Umbilical cord (tissue), 2 donors: ENCODE results near the gene TNS3. TPM values are rescaled to one million over a fixed set of nuclear protein-coding genes. Genes with fewer than 3 reads are reported as not detected.

ENCODE experiments used
- DNase-seq: peaks from one replicate; pipeline ENCODE4 v3.0.0-alpha.2; 2015; ENCODE audit warnings: low spot score
- total RNA-seq: library from RNA; depleted of rRNA; stranded (reverse); fragments of >200 nt; gene quantifications from one replicate; pipeline ENCODE4 v1.2.3, GENCODE V29; 2014; ENCODE audit warnings: low replicate concordance; ENCODE audit not compliant: insufficient read depth

The TNS3 gene
- total RNA-seq, 1 donor from 2014 or later, result 73.9 TPM

DNA sequence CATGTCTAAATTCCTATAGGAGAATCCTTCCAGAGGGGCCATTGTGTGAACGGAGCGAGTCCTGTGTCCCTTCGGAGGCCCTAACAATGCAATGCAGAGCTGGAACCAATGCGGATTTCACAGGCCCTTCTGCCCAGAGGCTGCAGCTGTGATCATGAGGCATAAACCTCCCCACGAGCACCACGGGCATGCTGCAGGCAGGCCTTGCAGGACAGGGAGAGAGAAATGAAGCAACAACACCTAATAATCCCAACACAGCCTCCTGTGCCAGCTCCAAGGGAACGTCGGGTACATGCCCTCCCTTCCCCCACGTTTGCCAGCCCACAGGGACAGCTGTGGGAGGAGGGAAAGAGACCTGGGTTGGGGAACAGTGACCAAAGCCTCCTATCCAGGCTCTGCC is 74.4 kb downstream of the TNS3 start:
- DNase-seq, result no peak

DNA sequence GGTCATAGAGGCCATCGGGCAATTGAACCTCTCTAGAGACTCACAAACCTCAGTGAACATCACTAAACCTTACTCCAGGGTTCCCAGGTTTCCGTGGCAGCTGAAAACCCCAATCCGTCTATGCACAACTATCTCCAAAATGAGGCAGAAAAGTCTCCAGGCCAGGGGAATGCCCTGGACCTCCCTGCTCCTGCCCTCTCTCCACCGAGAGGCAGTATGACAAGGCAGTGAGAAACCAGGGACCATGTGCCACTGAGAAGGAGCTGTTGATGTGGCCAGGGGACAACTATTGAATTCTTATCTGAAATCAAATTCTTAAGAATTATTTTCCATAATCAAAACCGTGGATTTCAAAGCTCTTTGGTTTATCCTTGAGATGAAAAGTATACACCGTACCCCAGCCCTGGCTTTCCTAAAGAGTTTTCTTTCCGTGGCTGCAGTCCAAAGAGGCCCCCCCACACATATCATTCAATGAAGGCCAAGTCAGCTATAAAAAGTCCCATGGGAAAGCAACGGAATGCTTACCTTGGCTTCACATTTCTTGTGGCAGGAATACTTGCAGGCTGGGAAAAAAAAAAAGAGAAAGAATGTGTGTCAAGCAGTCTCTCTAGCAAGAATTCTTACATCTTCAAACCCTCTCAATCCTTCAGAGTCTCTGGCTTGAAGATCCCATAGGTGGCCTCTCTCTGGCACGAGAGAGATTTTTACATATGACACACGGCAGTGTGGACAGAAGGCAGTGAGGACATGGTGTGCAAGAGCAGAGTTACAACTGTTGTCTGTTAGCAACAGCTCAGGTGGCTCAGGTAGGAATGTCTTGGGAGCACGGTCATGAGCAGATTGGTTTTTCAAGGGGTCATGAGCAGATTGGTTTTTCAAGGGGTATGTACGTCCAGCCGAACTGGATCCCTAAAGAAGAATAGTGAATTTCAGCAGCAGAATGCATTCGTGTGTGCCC is 75.2 kb downstream of the TNS3 start:
- peak; percentile 66 for DNase-seq

DNA sequence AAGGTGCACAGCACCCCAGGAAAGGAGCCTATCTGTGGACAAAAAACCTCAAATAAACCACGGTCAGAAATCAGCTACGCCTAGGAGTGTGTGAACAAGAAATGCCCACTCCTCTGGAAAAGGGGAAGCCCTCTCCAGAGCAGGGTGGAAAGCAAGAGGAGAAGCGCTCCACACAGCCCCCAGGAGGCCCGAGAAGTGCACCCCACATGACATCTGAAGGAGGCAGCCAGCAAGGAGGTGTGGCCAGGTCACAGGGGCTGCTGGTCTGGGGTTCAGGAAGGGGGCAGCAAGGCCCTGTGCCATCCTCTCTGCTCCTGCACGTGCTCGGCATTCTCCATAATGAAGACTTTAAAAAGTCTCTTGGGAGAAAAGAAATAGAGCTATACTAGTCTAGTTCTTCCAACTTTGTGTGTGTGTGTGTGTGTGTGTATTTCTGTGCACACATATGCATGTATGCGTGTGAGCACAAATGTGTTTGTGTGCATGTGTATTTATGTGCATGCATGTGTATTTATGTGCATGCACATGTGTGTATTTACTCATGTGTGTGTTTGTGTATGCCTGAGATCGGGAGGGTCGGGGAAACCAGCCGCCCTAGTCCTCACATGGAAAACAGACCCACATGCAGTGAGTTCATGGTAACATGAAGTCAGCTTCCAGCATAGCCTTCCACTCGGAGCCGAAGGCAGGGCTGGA is 76.5 kb downstream of the TNS3 start:
- DNase-seq, result no peak

DNA sequence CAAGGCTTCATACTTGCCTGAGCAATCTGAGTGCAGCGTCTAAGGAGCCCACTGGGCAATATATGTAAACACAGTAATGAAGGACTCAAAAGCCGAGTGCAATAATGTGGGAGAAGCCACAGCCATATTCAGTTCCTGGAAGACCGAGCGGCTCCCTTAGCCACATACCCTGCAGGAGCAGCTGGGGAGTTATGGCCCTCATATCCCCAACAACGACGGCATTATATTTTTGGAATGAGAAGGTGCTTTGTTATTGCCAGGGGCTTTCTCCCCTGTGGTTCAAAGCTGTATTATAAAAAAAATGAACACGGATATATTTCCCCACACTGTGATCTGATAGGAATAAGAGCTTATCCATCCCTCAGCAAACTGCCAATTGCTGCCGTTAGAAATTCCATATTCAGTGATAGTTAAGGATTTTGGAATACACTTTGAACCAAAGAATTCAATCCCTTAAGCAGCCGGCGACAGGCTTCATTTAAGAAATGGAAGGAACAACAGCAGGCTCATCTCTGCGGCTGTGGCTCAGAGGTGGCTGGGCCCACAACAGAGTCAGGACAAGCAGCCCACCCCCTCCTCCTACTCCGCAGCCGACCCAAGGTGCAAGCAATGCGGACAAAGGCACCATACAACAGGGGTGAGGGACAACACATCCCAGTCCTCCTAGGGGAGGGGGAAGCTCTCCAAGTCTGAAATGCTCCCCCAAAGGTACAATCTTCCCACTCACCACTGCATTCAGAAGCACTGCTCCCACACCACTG is 77.2 kb downstream of the TNS3 start:
- DNase-seq, result no peak

DNA sequence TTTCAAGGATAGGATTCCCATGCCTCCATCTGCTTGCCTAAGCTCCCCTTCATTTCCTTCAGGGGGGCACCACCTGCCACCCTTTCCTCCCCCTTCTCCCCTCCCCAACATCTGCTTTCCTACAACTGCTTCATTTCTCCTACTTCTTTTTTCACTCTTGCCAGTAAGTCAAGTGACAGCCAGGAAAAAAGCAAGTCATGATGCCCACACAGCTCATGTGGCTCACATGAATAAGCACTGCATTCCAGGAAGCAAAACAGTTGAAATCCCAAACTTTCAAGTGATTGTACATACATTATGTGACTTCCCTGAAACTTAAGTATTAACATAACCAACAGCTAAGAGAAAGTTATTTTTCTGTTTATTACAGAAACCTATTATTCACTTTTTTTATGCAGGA is 78.6 kb downstream of the TNS3 start:
- DNase-seq, result no peak

DNA sequence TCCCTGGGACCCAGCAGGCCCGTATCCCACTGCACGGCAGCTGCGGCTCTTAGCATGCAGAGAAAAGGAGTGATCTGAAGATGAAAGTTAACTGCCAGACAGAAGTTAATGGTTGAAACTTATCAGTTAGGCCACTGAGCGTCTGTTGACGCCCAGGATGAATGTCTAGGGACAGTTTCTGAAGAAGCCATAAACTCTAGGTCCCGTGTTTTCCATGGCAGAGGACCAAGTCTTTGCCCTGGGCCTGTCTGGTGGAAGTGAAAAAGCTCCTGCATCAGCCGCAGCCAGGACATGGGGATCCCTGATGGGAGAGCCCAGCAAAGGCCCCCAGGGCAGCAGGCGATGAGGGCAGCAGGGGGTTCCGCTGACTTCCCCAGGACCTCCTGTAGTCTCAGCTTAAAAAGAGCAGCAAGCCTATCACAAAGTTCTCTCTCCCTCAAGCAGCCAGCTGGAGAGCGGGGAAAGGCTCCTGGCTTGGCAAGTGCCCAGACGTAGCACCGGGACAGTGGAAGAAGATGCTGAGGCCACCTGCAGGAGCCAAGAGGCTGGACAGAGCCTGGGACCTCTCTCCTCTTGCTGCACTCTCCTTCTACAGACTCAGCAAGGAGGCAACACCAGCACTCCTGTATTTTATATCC is 79.6 kb downstream of the TNS3 start:
- peak; percentile 64 for DNase-seq

DNA sequence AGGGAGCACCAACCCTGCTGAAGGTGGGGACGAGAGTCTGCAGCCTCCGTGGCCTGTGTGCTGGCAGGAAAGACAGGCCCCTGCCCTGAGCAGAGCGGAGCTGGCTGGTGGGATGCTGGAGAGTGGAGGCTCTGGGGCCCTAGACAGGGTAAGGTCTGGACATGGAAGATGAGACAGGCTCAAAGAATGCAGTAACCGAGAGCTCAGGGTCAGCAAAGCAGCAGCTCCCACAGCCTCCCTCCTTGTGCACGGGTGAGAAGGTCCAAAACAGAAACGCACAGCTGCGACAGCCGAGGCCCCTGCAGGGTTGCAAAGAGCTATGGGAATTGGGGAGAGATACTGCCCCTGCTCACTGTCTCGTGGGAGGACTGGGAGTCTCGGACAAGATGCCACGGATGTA is 80.5 kb downstream of the TNS3 start:
- DNase-seq, result peak; percentile 95

DNA sequence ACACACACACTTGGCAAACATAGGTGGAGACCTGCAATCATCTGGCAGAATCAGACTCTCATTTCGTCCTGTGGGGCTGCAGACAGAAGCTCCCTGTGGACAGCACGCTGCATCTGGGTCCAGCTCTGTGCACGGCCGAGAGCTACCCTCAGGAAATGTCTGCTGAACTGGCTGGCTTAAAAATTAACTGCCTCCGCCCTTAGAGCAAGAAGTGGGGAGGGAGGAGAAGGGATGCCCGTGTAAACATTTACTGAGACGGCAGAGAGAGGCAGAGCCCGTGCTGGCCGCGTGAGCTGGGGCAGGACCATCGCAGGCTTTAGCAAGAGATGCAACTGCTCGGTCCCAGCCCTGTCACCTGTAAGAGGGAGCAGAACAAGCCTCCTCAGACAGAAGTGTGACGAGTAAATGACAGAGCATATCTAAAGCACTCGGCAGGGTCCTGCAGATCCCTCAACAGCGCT is 81.8 kb downstream of the TNS3 start:
- DNase-seq, result no peak

DNA sequence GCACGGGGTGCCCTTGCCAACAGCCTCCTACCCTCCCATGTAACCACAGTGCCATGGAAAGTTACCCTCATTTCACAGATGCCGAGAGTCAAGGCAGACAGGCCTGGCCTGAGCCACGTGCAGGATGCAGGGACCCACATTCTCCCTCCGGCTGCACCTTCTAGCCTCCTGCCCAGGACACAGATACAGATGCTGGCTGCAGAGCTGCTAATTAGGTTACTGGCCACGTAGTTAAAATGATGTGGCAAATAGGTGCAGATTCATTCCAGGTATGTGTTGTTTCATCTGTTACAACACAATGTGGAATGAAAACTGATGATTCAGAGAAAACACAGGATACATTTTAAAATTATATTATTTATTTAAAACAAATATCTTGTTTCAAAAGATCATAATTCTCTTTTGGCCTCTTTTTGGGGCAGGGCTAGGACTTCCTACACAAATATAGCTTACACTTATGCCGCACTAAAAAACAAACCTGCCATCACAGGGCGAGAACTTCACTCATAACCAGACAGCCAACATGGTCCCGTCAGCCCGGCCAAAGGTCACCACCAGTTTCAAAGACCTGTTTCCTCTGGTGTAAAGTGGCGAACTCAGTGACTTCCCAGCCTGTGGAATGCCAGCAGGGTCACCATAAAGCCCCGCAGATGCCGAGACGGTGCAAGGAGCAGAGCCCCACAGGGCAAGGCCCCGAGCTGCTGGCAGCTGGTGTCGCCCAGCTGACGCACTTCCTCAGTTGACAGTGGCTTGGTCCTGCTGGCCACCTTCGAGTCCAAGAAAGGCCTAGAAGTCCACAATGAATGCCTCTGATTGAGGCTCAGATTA is 83.5 kb downstream of the TNS3 start:
- no peak for DNase-seq

DNA sequence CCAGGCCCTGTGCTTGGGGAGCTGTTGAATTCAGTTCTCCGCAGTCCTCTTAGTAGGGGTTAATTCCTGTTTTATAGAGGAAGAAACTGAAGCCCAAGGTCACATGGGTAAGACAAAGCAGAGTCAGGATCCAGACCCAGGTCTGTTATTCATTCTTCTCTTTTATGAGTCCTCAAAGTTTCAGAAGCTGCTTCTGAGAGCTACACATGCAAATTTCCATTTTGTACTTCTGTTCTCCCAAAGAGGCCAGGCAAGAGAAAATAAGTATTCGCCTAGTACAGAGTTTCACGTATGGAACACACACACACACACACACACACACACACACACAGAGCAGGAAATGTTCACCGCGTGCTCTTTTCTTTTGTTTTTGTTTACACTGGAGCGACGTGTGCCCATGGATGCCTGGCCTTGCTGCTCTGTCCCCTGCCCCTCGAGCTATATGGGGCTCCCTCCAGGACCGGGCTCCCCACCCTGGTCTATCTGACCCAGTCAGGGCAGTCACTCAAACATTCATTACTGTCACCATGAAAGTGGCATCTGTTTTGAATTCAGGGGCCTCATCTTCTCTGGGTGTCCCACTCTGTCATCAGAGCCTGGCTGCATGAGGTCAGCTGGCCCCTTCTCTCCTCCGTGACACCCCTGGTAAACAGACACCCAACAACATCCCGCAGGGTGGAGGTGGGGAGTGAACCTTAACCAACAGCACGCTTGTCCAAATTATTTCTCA is 84.4 kb downstream of the TNS3 start:
- DNase-seq, result peak; percentile 68

DNA sequence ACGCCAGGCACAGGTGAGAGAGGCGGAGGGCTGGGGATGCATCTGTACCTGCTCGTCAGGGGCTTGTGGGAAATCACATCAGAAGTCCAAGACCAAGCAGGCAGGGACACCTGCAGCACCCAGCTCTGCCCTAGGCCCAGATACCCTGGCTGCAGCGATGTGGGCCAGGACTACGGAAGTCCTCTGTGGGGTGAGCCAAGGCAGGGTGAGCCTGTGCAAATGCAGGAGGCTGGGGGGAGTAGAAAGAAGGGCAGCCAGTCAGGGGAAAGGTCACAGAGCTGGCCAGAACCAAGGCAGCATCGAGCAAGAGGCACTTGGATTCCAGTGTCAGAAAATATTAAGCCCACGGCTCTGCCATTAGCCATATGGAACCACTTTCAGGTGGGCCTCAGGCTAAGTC is 85.2 kb downstream of the TNS3 start:
- DNase-seq, result no peak

DNA sequence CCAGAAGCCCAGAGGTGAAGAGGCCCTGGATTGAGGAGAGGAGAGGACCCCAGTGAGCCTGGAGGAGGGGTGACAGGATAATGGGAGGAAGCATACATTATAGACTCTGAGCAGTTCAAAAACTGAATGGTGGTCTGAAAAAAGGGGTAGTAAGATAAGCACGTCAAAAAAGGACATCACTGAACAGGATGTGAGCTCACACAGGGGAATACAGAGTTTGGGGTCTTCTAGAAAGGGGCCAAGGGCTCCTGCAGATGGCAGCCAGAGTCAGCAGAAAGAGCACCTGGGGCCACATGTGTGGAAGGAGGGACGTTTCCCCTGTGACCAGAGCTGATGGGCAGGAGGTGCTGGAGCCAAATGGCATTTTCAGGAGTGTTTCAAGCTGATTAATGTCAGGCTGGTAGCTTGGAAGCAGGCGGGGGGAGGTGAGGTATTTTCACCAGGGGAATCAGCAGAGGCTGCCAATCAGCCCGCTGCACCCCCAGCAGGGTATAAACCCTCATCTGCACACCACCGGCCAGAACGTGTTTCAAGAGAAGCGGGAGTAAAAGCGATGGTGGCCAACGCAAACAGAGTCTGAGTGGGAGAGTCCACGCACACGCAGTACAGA is 85.8 kb downstream of the TNS3 start:
- no peak for DNase-seq

DNA sequence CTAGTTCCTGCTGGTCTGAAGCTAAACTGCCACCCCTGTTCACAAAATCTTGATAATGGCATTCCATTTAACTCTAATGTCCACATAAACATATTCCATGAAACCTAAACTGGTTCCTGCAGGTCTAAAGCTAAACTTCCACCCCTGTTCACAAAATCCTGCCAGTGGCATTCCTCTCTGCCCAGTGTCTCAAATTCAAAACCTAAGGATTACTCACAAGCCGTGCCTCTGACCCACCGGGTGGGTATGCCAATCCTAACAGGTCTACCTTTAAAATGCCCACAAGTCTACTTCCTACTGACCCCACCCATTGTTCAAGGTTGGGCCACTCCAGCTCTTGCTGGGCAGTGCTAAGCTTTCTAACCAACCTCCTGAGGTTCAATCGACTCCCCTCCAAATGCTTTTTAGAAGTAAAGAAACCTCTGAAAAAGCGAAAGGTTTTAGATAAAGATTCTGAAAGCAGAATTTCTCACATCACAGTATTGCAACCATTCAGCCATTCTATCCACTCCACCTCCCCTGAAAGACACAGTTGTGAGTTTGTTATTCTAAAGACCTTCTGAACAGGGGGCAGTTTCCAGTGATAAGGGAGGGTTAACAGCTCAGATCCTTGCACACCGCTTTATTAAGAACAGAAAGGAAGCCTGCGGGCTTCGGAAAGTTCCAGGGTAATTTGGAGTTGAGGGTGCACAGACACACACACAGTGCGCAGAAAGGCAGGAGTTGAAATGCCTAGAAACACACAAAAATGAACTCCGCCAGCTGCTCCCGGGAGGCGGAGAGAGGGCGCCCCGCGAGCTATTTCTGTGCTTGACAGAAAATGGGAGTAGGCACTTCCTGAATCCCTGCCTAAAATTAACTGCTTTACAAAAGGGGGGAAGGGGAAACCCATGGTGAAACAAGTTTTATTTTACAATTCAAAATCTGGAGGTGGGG is 87.7 kb downstream of the TNS3 start:
- peak; percentile 80 for DNase-seq

DNA sequence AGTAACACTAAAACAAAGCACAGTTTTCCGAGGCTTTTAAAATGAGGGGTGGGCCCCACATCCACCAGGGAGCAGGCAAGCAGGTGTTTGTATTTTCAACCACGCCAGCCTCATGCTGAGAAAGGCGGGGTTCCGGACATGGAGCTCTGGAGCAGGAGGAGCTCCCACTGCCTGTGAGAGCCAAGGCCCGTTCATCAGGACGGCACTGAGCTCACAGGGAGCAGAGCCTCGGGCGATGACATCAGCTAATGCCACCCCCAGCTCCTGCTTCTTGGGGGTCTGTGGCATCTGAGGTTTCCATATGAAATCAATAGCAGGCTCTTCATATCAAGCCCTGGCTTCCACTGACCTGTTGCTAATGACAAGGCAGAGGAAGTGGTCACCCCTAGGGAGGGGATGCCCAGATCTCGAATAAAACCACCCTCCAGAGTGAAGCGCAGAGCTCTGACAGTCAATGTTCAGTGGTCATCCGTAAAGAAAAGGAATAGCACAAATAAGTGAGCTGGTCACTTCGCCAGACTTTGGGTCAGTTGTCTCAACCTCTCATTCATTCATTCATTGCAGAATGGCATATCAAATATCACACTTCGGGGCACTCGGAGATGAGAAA is 89.1 kb downstream of the TNS3 start:
- no peak for DNase-seq

DNA sequence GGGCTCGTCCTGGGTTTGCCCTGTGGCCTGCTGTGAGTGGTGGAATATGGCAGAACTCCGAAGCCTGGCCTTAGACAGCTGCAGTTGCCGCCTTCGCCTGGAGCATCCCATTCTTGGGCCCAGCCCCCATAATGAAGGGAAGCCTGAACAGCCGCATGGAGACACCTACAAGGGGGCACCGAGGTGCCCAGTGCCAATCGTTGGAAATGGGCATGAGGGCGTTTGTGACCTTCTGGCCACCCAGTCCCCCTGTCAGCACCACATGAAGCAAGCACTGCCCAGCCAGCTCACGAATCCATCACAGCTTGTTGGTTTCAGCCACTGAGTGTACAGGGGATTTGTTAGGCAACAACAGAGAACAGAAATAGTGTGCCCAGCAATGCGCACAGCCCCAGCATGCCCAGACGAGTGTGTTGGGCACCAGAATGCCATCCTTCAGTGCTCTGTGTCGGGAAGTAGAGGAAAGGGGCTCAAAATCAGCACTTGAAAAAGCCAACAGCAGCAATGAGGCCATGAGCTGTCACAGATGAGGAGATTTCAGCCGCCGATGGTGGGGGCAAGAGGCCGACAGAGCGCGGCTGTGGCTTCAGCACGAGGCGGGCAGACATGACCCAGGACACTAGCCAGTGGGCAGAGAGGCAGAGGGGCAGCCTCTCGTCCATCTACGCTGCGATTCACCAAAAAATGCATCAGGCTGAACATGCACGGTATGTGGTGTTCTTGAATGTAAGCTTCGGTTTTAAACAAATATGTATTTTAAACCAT is 91.2 kb downstream of the TNS3 start:
- DNase-seq, result no peak

DNA sequence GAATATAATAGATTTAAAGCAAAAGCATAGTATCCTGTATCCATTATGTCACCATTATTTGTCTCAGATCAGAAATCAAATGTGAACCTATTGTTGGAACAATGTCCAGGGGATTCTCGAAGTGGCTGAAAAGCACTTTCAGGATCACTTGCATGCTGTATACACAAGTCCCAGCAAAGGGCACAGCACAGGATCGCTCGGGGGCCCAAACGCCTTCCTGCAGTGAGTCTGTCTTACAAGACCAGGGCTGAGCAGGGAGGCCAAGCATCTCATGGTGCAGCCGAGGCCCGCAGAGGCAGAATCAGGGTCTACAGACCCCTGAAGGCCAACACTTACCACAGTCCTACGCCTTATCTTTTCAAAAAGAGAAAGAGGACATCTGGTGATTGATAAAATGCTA is 92.3 kb downstream of the TNS3 start:
- no peak for DNase-seq

DNA sequence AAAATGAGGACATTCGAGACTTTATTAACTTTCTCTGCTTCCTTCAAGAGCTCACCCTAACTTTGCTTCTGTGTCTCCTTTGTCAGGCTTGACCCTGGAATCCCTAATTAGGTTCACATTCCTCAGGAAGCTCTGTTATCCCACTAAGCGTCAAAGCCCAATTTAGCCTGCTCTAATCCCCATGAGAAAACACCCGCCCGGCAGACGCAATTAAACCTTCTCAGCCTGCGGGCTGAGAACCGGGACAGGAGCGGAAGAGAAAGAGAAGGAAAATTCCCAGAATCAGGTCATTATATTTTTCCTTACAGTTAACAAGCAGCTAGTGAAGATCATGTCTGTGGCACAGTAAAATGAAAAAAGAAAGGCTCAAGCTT is 93.0 kb downstream of the TNS3 start:
- DNase-seq, result no peak
